COLO668 (cell line): ENCODE measurements around the gene ZRANB2.

Experiments used
- DNase-seq: peaks from one replicate; lab custom pipeline; 2025; ENCODE audit not compliant: unreplicated experiment; lab: John Stamatoyannopoulos, UW

Gene ZRANB2

DNA sequence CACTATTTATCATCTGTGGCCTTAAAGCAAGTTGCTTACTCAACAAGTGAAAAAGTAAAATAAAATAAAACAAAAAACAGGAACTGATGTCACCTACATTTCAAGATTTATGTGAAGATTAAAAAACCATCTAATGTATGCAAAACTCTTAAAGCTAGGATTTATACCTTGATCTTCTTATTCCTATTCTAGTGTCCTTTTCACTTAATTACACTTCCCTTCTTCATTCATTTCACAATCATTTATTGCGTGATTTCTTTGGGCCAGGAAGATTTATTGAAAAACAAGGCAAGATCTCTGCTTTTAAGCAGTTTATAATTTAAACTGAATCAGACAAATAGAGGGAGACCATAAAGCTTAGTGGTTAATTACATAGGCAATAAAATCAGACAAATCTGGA, 51.9 kb downstream of the ZRANB2 start:
- no peak for DNase-seq

DNA sequence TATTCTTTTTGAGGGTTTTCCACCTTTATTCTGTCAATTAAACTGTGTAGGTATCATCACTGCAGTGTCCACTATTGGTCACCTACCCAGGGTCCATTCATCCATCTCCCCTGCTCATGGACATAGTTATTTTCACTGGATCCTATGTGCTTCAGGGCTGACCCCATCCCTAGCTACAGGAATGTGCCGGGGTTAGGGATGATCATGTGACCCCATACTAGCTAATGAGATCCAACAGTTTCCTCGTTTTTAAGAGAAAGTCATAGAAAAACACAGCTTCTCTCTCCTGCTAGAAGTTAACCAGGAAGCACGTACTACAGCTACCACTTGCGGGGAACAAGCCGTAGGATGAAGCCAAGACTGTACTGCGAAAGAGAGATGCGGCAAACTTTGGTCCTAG, 52.8 kb downstream of the ZRANB2 start:
- no peak for DNase-seq

DNA sequence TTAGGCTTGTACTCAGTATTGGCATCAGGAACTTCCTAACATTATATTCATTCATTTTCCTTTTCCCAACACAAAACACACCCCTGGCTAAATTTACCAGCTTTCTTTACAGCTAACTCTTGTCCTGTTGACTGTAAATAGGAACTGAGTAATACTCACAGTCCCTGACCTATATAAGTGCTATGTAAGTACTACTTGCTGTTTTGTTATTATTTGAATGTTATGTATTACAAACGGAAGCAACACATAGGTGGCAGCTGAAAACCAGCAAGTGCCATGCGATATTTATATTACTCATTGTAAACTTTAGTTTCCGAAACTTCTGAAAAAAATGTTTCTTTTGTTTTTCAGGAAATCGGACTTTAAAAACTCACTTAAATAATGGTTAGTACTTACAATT, 54.7 kb downstream of the ZRANB2 start:
- no peak for DNase-seq

DNA sequence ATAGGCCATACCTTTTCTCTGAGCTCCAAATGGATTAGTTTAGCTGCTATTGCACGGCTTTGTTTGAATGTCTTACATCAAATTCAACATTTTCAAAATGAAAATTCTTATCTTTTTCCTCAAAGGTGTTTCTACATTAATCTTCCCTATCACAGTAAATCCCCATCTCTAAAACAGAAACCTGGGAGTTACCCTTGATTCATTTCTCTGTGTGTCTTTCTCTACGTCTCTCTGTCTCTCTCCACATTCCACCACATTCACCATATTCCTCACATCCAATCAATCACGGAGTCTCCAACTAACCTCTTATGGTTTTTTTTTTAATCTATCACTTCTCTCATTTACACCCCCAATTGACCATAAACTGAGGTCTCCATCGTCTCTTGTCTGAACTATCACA, 57.3 kb downstream of the ZRANB2 start:
- no peak for DNase-seq

DNA sequence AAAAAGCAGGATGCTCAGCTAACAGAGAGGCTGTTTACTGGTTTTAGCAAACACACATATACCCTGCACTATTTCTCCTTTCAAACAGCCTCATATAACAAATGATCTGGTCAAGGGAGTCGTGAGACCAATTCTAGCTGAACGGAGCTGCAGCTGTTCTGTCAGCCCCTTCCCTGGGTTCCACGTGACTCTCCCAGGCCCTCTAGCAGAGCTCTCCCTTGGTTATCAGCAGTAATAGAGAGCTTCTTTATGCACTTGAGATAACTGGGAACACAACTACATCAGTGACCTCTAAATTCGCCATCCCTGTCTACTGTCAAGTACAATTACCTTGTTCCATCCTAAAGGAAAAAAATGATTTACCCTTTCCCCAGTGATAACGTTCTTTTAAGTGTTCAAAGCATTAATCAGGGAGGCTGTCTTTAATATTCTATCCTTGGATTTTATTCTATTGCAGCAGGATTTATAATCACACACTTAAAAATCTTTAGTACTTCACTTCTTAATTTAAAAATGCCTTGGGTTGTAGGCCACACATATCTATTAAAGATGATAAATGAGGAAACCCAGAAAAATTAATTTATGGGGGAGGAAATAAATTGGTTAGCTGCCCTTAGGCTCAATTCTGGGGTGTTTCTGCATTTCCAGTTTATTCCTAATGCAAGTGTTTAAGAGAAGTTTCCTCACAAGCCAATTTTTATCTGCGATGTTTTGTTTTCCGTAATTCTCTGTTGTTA, 61.4 kb downstream of the ZRANB2 start:
- DNase-seq: no peak

DNA sequence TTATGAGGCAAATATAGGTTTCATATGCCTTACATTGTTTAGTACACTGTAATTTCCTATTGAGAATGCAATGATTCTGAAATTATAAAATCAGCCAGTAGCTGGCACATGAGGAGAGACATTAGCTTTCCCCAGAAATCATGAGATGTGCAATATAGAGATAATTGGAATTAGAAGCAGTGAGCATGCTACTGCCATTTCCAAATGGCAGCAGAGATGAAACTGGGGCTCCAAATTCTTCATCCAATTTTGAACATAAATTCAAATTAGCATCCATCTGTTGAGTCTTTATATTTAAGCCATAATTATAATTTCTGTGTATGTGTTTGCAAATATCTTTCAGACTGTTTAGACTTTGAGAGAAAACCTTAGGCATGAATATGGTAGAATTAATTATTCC, 62.0 kb downstream of the ZRANB2 start:
- no peak for DNase-seq

DNA sequence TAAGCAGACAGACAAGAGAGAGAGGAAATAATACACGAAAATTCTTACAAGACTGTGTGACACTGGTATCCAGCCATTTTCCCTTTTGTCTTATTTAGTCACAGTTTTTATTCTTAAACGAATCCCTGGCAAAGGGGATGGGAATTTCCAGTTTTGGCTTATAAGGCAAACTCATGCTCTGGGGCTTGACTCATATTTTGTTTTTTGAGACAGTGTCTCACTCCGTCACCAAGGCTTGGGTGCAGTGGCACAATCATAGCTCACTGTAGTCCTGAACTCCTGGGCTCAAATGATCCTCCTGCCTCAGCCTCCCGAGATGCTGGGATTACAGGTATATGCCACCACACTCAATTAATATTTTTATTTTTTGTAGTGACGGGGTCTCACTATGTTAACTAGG, 65.1 kb downstream of the ZRANB2 start:
- no peak for DNase-seq

DNA sequence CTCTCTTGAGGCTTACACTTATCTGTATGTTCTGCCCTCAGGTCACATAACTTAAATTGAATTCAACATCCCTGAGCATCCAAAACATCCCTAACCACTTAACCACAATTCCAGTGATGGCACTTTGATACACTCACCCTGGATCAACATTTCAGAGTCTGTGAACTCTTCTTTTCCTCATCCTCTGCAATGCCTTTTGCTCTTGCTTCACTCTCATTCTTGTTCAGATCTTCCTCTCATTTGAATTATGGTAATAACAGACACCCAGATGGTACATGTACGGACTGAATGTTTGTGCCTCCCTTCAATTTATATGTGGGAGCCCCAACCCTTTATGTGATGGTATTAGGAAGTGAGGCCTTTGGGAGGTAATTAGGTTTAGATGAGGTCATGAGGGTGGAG, 66.7 kb downstream of the ZRANB2 start:
- no peak for DNase-seq
